Panc1 (cell line): ENCODE measurements around the gene SNX15. TPM values are rescaled to one million over a fixed set of nuclear protein-coding genes. Genes with fewer than 3 reads are reported as not detected.

Experiments
- ATAC-seq: fragments of 200-7000 bp; cut with Tn5 transposase; 2 replicates; pipeline ENCODE4 v1.9.1; 2020; ENCODE audit warnings: mild to moderate bottlenecking, moderate library complexity
- BruUV-seq: library from RNA; stranded (reverse); fragments of 400-500 nt; replicated peaks from 2 replicates; lab custom pipeline; 2021; lab: Mats Ljungman, UMichigan
- CTCF ChIA-PET: fragments of 300-600 bp; sonication (Branson Sonifier 250); formaldehyde crosslinking; loops from one replicate; lab custom pipeline; 2022; ENCODE audit warnings: antibody characterized with exemption; lab: Charles Lee
- POLR2A ChIA-PET: fragments of 300-600 bp; sonication (Branson Sonifier 250); formaldehyde crosslinking; loops from one replicate; lab custom pipeline; 2022; ENCODE audit warnings: antibody characterized with exemption; lab: Charles Lee
- DNase-seq: peaks from one replicate; pipeline ENCODE4 v3.0.0-alpha.2; 2010; ENCODE audit warnings: low read depth, low spot score
- H3K27ac ChIP-seq: 2 replicates; pipeline ENCODE4 v1.5.1; 2011; ENCODE audit warnings: mild to moderate bottlenecking, low read length, inconsistent platforms
- H3K27me3 ChIP-seq: fragments of 200-500 bp; sonication (Bioruptor generic); 2 replicates; pipeline ENCODE4 v1.6.0; 2014; ENCODE audit warnings: low read length, inconsistent platforms; ENCODE audit not compliant: control insufficient read depth, insufficient read depth
- H3K36me3 ChIP-seq: fragments of 200-500 bp; sonication (Bioruptor generic); 2 replicates; pipeline ENCODE4 v1.5.1; 2014; ENCODE audit warnings: inconsistent platforms, mild to moderate bottlenecking, low read length, moderate library complexity; ENCODE audit not compliant: control insufficient read depth, insufficient read depth
- H3K4me1 ChIP-seq: 2 replicates; pipeline ENCODE4 v1.5.1; 2011; ENCODE audit warnings: inconsistent platforms, mild to moderate bottlenecking, low read length, moderate library complexity; ENCODE audit not compliant: control insufficient read depth, insufficient read depth
- H3K4me3 ChIP-seq, 2 experiments: 2 replicates each; pipeline ENCODE4 v1.5.1; 2011 to 2012; ENCODE audit warnings: low read depth in 2 of 2, low read length in 2 of 2, mild to moderate bottlenecking in 2 of 2, inconsistent platforms in 1 of 2, moderate library complexity in 1 of 2
- H3K9me3 ChIP-seq: fragments of 200-500 bp; sonication (Bioruptor generic); 2 replicates; pipeline ENCODE4 v1.5.1; 2014; ENCODE audit warnings: low read depth, mild to moderate bottlenecking, inconsistent platforms, low read length, moderate library complexity; ENCODE audit not compliant: control insufficient read depth, insufficient read depth
- POLR2AphosphoS5 ChIP-seq: IDR thresholded peaks from 2 replicates; pipeline ENCODE4 v1.6.1; 2012; ENCODE audit warnings: mild to moderate bottlenecking, low read depth, low read length, moderate library complexity
- REST ChIP-seq, 2 experiments: IDR thresholded peaks; 2 replicates each; pipeline ENCODE4 v1.6.1; 2011 to 2012; ENCODE audit warnings: low read depth in 2 of 2, control low read depth in 1 of 2, low read length in 1 of 2, mild to moderate bottlenecking in 1 of 2, moderate library complexity in 1 of 2; ENCODE audit not compliant: insufficient read depth in 1 of 2
- SIN3A ChIP-seq: IDR thresholded peaks from 2 replicates; pipeline ENCODE4 v1.6.1; 2012; ENCODE audit warnings: low read depth, mild to moderate bottlenecking, low read length, moderate library complexity, borderline replicate concordance; ENCODE audit not compliant: insufficient read depth
- TCF7L2 ChIP-seq: IDR thresholded peaks from 2 replicates; pipeline ENCODE4 v1.6.1; 2011; ENCODE audit warnings: mild to moderate bottlenecking, low read depth, low read length, inconsistent platforms
- in situ Hi-C: cut with HindIII; loops from 2 replicates; pipeline ENCODE4 v1.10.0; 2016; ENCODE audit warnings: low sequenced_read_pairs, low pct_unique_long_range_greater_than_20kb
- intact Hi-C: fragments of 100-400 bp; cut with micrococcal nuclease; formaldehyde crosslinking; loops from one replicate; pipeline ENCODE4 v1.10.0; 2022; ENCODE audit not compliant: unreplicated experiment
- total RNA-seq: library from RNA; stranded (reverse); gene quantifications from one replicate; pipeline ENCODE4 v1.2.1, GENCODE V29; 2021; ENCODE audit not compliant: unreplicated experiment

SNX15 gene
- total RNA-seq, 1 experiment from 2014 or later, result 51.5 TPM

GRCh38 chr11:65084598-65085375 is 57.5 kb downstream of the SNX15 start:
- intact Hi-C loops (no loop called here), in situ Hi-C loops (no loop called here)
- Histone ChIP-seq H3K36me3 (peaks cover 8% of the 10 kb centered on the region), H3K27me3 (no peaks in the 10 kb centered on the region), H3K4me3 (peak overlapping the region; percentile 81 to 99), H3K9me3 (no peaks in the 10 kb centered on the region), H3K27ac (peak overlapping the region; percentile 96), H3K4me1 (peaks cover 15% of the 10 kb centered on the region)
- ATAC-seq (peak; percentile 27), DNase-seq (no peak)
- TSS peak; percentile 87 for BruUV-seq
- TF ChIP-seq TCF7L2, result no peak
- CTCF ChIA-PET, result interaction anchor here (0.9 kb wide), 1 partner anchor 27 kb away, joined by 5 read pairs; the partner anchor contains the start of gene TM7SF2
- POLR2A ChIA-PET, result interaction anchor here (0.6 kb wide), 1 partner anchor 26 kb away, joined by 3 read pairs; no protein-coding TSS in a partner anchor

GRCh38 chr11:65085446-65085845 is 58.2 kb downstream of the SNX15 start:
- peak overlapping the region in 1 of 2 experiments; percentile 99; a peak in 2 of 4 replicates for H3K4me3 ChIP-seq

GRCh38 chr11:65086809-65087208 is 59.6 kb downstream of the SNX15 start:
- intact Hi-C loops, result no loop called here
- Histone ChIP-seq H3K4me1 (peaks cover 15% of the 10 kb centered on the region), H3K4me3 (no peak overlapping the region), H3K27me3 (no peaks in the 10 kb centered on the region), H3K27ac (no peak overlapping the region), H3K9me3 (no peaks in the 10 kb centered on the region), H3K36me3 (peaks cover 3% of the 10 kb centered on the region; the same call in 1 of the 2 replicates)
- DNase-seq (no peak), ATAC-seq (no peak)
- no TSS peak for BruUV-seq
- in situ Hi-C loops, result no loop called here
- TF ChIP-seq REST (IDR thresholded peaks at IDR 0.05; ENCODE audit: insufficient read depth in 1 of 2, low read depth in 2 of 2, low read length in 1 of 2), result no peak
- TF ChIP-seq POLR2AphosphoS5, result no peak
- CTCF ChIA-PET, result no interaction called here
- POLR2A ChIA-PET, result no interaction called here

More at GRCh38 chr11:65085446-65085845, 58.2 kb downstream of the SNX15 start:
- Histone ChIP-seq H3K27me3 (no peaks in the 10 kb centered on the region), H3K4me1 (peaks cover 15% of the 10 kb centered on the region), H3K36me3 (peaks cover 7% of the 10 kb centered on the region), H3K9me3 (no peaks in the 10 kb centered on the region), H3K27ac (no peak overlapping the region)
- DNase-seq (no peak), ATAC-seq (no peak)
- CTCF ChIA-PET, result interaction anchor here (0.9 kb wide), 1 partner anchor 26 kb away, joined by 5 read pairs; the partner anchor contains the start of gene TM7SF2
- BruUV-seq, result no TSS peak
- intact Hi-C loops, result no loop called here
- in situ Hi-C loops, result no loop called here
- POLR2A ChIA-PET, result interaction anchor here (0.6 kb wide), 1 partner anchor 26 kb away, joined by 3 read pairs; no protein-coding TSS in a partner anchor
- no peak for TF ChIP-seq REST (IDR thresholded peaks at IDR 0.05; ENCODE audit: insufficient read depth in 1 of 2, low read depth in 2 of 2, low read length in 1 of 2)
- TF ChIP-seq POLR2AphosphoS5, result no peak
- no peak for TF ChIP-seq SIN3A
